AG08395 (cell line): ENCODE measurements around the gene BTBD9.

Experiments
- DNase-seq: peaks from one replicate; pipeline ENCODE4 v3.0.0; 2012; ENCODE audit warnings: mixed read lengths, low spot score

The BTBD9 gene

GRCh38 chr6:38481851-38482250, 157.9 kb downstream of the BTBD9 start:
- no peak for DNase-seq

DNA sequence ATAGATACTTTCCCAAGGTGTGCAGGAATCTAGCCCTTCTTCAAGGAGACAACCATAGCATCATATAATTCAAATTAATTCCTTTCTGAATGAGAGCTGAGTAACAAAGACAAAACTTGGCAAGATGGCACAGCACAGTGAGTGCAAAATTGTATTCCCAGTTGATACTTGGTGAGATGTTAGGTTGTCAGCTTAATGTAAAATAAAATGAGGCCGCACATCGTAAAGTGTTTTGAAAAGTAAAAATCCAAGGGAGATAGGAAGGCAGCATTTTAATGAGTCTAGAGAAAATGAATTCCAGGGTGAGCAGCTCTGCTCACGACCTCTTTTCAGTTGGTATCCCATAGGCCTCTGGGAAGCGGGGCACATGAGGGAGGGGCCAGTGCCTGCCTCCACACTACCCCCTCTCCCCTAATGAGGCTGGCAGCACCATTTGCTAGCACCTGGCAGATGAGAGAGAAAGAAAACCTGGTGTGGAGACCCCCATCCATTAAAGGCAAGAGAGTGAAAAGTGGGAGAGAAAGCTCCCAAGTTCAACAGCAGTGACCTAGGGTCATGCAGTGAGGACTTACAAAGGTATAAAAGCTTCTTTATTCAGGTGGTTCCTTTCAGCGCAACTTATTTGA, 158.4 kb downstream of the BTBD9 start:
- DNase-seq: no peak

DNA sequence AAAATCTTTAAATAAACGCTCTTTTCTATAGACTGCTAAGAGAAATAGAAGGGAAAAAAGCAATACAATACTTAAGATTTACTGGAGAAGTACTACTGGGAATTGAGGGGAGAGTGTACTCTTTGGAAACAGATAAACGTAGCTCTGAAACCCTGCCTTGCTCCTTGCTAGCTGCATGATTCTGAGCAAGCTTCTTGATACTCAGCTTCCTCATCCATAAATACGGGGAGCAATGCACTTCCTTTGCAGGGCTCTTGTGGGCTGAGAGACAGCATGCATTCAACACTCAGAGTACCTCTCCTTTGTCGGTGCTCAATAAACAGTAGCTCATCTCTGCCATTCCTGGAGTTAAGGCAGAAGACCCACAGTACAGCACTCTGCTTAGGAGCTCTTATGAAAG, 159.7 kb downstream of the BTBD9 start:
- DNase-seq: no peak

DNA sequence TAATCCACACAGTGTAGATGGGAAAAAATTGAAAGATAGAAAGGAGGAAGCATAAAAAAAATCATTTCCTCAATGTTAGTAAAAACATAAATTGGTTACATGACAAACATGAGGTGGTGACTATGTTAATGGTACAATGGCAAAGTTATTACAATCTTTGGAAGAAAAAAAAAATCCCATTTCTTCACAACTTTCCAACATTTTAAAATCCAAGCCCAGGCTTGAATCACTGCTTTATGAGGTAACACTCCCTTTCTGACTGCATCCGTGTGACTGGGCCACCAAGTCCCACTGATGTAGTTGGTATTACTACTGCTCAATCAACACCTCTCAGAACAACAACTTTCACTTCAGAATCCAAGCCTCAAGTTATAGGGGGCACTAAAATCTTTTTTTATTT, 160.4 kb downstream of the BTBD9 start:
- DNase-seq: no peak

DNA sequence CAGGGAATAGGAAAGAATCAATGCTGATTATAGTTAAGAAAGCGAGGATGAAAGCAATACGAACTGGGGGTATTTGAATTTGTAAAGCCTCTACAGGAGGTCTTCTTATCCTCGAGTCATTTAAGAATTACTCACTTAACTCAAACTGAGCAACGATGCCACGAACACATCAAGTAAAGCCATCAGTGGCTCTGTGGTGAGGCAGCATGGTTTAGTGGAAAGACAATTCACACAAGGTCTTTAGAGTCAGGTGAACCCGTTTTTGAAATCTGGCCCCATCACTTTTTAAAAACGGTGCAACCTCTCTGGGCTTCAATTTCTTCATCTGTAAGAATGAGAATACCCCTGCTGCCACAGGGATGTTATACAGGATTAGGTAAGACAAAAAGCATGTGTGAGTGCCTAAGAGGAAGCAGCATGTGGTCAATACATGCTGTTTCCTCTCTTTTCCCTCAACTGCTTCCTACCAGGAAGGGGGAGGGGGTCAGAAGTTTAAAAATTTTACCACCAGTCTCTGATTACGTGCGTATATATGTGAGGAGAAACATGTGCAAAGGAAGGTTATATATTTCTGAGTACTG, 162.0 kb downstream of the BTBD9 start:
- no peak for DNase-seq

DNA sequence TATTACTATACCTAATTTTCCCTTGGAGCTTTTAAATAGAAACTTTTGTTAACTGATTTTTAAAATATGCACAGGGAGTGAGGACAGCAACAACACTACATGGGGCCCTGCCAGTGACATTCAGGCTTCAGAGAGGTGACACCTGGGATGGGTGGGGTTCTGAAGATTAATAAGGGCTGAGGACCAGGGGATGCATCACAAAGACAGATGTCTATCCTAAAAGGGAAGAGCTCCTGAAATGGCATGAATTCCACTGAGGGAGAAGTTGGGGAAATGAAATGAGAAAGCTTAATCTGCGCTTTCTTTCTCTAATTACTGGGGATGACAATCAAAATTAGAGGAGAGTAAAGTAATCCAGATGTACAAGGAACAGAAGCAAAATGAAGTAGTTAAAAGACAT, 162.8 kb downstream of the BTBD9 start:
- DNase-seq: no peak

- DNase-seq: no peak
Observed at GRCh38 chr6:38476141-38476540, 163.6 kb downstream of the BTBD9 start.

DNA sequence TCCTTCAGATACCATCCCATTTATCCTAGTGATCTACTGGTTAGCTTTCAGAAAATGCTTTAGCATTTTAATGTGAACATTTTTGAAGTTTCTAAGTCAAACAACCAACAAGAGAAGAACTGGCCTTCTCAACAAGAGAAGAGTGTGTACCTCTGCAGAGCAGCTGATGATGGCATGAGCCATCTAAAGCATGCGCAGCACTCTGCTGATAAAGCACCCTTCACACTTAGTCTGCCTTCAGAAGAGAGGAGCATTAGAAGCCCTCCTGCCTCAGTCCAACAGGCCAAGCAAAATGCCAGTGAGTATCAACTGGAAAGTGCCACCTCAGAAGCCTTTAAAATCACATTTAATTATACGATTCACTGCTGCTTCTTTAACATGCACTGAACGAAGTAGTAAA, 169.2 kb downstream of the BTBD9 start:
- no peak for DNase-seq

- no peak for DNase-seq
Observed at GRCh38 chr6:38467566-38467965, 172.2 kb downstream of the BTBD9 start.

DNA sequence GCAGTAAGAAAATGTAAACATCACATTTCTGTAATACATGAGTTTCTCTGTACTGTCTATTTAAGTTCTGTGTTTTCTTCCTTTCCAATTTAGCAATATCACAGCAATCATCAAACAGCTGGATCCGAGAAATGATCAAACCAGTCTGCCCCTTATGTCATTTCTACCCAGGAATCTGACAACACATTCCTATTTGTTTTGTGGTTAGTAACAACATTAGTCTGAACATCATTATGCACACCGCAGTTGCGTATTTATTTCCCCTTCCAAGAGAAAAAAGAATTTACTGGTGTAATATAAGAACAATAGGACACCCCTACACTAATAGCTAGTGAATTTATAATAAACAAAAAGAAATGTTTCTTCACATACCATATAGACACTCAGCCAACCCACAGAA, 179.5 kb downstream of the BTBD9 start:
- peak; percentile 80 for DNase-seq

GRCh38 chr6:38459291-38459690, 180.4 kb downstream of the BTBD9 start:
- no peak for DNase-seq

DNA sequence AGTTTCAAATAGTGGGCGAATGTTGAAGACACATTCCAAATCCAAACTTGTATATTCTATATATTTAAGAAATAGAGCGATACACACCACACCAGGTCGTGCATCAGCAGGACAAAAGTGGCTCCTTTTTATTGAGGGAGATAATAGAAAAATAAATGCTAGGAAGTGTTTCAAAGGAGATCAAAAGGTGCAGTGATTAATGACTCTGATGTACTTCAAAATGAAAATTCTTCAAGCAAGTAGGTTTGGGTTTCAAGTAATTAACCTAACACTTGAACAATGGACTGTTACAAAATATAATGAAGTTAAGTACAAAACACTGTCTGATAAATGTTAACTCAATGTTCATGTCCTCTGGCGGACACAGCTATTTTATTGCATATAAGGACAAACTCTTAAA, 185.9 kb downstream of the BTBD9 start:
- DNase-seq: no peak

DNA sequence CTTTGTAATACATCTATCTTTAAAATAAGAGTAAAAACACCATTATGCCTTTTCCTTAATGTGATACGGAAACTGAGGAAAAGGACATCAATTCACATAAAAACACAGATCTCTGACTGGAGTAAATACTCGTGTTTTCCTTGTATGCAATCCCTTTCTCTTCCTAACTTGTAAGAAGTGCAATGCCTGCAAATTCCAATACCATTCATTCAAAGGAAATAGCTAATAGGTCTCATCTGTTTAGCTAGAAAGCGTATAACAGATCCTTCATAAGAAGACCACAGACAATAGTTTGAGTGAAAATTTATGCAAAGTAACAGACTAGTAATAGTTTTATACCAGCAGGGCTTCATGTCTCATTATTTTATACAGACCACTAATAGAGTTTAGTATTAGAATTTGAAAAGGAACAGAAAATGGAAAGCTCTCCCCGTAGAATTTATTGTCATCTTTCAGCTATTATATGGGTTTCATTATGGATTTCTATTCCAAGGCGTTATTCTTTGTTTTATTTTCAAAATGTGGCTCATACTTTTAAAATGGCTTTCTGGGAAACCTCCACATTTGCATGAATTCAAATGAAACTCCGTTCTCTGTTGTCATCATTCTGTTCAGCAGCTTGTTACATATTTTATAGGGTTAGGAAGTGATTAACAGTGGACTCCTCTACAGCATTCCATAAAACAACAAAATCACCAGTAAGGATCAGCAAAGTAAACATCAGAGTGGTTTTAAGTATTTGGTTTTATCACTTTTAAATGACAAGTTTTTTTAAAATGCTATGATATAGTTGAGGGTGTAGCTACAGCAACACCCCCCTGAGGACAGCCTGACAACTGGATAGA, 186.7 kb downstream of the BTBD9 start:
- DNase-seq: no peak

DNA sequence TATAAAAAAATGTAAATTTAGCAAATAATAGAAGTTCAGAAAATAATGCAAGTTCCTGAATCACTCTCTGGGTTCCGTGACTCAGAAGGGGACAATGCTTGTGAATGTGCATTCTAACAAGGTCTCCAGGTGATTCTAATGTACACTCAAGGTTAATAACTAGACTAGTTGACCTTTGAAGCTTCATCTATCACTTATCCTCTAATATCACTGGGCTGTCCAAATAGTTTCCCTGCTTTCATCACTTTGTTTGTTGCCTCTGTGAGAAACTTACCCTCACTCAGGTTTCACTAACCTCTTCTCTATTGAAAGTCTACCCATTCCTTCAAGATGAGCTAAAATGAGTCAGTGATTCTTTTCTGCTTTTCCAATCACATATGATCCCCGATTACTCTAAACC, 189.0 kb downstream of the BTBD9 start:
- no peak for DNase-seq

- no peak for DNase-seq
Observed at GRCh38 chr6:38445925-38446324, 193.8 kb downstream of the BTBD9 start.

- no peak for DNase-seq
Observed at GRCh38 chr6:38445336-38445735, 194.4 kb downstream of the BTBD9 start.

GRCh38 chr6:38443352-38444144, 196.2 kb downstream of the BTBD9 start:
- no peak for DNase-seq

- DNase-seq: no peak
Observed at GRCh38 chr6:38438097-38438496, 201.6 kb downstream of the BTBD9 start.

DNA sequence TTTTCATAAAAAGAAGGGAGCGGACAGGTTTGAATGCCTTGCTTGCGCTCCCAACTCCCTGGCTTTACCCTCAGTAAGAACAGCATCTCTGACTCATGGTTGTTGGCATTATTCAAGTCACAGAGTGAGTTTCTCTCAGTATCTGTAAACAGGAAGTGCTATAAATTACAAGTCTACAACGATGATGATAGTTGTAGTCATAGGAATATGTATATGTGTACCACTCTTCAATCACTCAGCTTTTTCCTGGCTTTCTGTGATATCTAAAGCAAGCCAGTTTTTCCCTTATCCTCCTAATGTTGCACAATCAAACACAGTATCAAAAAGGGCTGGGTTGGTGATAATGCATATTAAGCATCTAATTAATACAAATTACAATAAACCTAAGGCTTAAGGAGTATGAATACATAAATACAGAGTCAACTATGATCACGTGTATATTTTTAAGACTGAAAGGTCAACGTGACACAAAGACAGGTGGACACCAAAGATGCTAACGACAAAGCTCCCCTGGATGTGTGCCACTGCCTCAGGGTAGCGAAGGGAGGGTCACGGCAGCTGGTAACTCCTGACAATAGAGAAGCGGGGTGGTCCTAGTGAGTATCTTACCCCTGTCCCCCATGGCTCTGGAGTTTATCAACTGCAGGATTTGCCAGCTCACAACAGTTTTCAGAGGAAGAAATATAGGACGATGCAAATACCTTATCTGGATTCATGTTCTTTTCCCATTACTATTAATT, 202.8 kb downstream of the BTBD9 start:
- DNase-seq: peak; percentile 28

DNA sequence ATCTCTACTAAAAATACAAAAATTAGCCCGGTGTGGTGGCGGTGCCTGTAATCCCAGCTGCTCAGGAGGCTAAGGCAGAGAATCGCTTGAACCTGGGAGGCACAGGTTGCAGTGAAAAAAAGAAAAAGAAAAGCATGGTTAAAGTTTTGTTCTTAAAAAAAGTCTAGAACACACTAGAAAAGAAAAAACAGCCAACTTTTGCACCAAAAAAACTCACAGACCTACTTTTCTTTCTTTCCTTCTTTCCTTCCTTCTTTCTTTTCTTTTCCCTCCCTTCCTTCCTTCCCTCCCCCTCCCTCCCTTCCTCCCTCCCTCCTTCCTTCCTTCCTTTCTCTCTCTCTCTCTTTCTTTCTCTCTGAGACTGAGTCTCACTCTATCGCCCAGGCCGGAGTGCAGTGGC, 204.4 kb downstream of the BTBD9 start:
- DNase-seq: no peak

- DNase-seq: no peak
Observed at GRCh38 chr6:38434051-38434450, 205.7 kb downstream of the BTBD9 start.

DNA sequence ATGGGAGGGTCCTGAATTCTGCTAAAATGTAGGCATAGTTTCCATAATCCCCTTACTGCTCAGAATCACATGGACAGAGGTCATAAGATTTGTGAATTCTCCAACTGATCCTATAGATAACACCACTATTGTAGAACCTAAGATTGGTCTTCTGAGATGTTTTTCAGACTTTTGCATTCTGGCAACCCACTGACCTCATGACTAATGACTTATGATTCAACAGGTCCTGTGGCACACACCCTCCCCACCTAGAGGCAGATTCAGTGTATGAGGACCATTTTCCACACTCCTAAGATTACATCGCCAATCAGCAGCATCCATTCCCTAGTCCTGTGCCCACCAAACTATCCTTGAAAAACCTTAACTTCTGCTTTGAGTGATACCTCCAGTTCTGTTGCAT, 207.2 kb downstream of the BTBD9 start:
- peak; percentile 12 for DNase-seq
